SK-N-MC (cell line): Measurements from ENCODE around the gene PNMA8A.

Source experiments
- EZH2 ChIP-seq: fragments of 200-600 bp; sonication (generic); IDR thresholded peaks from one replicate; pipeline ENCODE4 v1.6.1; 2017; ENCODE audit warnings: antibody characterized with exemption
- FOXP2 ChIP-seq: optimal IDR thresholded peaks from 2 replicates; pipeline ENCODE3; 2011; ENCODE audit warnings: mild to moderate bottlenecking, moderate library complexity; ENCODE audit not compliant: insufficient read depth; ENCODE audit errors: extremely low read length, control extremely low read depth
- POLR2AphosphoS5 ChIP-seq: IDR thresholded peaks from 2 replicates; pipeline ENCODE4 v1.6.1; 2012; ENCODE audit warnings: mild to moderate bottlenecking, low read depth, low read length, borderline replicate concordance

- TF ChIP-seq POLR2AphosphoS5 (no peak), EZH2 (no peak), FOXP2 (no peak)
Measured at GRCh38 chr19:46489445-46490272, 18.3 kb upstream of the PNMA8A start.
